Cardiac fibroblast (primary cell): ENCODE results near the gene RPL4.
A peak's percentile ranks its signal among the peaks of the same experiment; 100 is the strongest.

Experiments used
- DNase-seq, 2 donors: peaks; one replicate each; pipeline versions ENCODE4 v3.0.0 to v3.0.0-alpha.2; 2010; ENCODE audit warnings: low read depth in 2 of 2
- H3K4me3 ChIP-seq, 2 donors: replicated peaks in 1 of 2; 1 replicate in 1 of 2; 2 replicates in 1 of 2; pipeline ENCODE4 v1.5.1; 2011; ENCODE audit warnings: low read depth in 2 of 2, low read length in 2 of 2, mild to moderate bottlenecking in 2 of 2, moderate library complexity in 1 of 2
- CTCF ChIP-seq: IDR thresholded peaks from one replicate; pipeline ENCODE4 v1.5.1; 2011; ENCODE audit warnings: low read depth, mild to moderate bottlenecking, low read length, inconsistent platforms

RPL4 gene

GRCh38 chr15:66504563-66505429 lies at the start of gene RPL4, which contains the start of gene ZWILCH:
Gene RPL4 (minus strand): TSS chr15:66504855. CDS start chr15:66504790, 65 bp downstream.
Gene ZWILCH (plus strand): TSS chr15:66505326. CDS start chr15:66505339, 13 bp downstream.
- DNase-seq, result peak; percentile 89 to 93
- no peak for TF ChIP-seq CTCF
- H3K4me3 ChIP-seq, result peak within 1 kb of the TSS; percentile 75 to 96

GRCh38 chr15:66545255-66545654 lies 40.6 kb upstream of the RPL4 start:
- no peak for DNase-seq
- TF ChIP-seq CTCF, result no peak
- H3K4me3 ChIP-seq, result no peak overlapping the region

DNA sequence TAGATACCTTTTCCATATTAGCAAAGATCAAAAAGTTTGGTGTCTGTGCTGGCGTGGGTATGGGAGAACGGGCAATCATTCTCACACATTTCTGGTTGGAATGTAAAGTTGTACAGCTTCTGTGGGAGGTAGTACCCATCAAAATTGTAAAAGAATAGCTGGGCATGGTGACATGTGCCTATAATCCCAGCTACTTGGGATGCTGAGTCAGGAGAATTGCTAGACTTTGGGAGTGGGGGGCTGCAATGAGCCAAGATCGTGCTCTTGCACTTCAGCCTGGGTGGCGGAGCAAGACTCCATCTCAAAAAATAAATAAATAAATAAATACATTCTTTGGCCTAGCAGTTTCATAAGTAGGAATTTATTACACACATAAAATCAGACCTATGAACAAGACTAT lies 38.2 kb upstream of the RPL4 start:
- TF ChIP-seq CTCF, result no peak
- no peak overlapping the region for H3K4me3 ChIP-seq
- DNase-seq, result no peak

DNA sequence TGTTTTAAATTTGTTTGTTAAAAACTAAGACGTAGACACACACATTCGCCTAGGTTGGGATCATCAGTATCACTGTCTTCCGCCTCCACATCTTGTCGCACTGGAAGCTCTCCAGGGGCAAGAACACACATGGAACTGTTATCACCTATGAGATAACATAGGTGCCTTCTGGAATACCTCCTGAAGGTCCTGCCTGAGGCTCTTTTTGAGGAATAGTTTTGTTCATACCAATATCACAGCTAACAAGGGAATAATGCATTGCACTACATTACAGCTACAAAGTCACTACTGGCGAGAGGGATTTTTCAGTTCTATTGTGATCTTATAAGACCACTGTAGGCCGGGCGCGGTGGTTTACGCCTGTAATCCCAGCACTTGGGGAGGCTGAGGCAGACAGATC lies 30.4 kb upstream of the RPL4 start:
- no peak for TF ChIP-seq CTCF

GRCh38 chr15:66524838-66525237 lies 20.2 kb upstream of the RPL4 start:
- TF ChIP-seq CTCF, result no peak
- no peak for DNase-seq

More for the DNA sequence above, 30.4 kb upstream of the RPL4 start:
- H3K4me3 ChIP-seq, result no peak overlapping the region
- DNase-seq, result no peak

GRCh38 chr15:66523926-66524325 lies 19.3 kb upstream of the RPL4 start:
- H3K4me3 ChIP-seq, result no peak overlapping the region
- TF ChIP-seq CTCF, result no peak
- no peak for DNase-seq

More at GRCh38 chr15:66524838-66525237, 20.2 kb upstream of the RPL4 start:
- no peak overlapping the region for H3K4me3 ChIP-seq

DNA sequence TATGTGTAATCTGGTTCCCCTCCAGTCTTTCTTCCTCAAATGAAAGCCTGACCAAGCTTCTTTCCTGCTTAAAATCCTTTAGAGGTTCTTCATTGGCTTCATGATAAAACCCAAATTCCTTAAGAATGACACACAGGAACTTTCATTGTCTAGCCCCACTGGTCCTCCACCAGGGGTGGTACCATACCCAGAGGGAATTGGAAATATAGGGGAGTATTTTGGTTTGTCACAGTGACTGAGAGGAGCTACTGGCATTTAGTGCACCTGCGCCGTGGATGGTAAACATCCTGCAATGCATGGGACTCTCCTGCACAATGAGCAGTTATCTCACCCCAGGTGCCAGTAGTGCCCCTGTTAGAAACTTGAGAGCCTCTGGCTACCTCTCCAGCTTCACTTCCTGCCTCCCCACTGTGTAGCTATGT lies 11.3 kb upstream of the RPL4 start:
- H3K4me3 ChIP-seq, result no peak overlapping the region
- TF ChIP-seq CTCF, result no peak
- peak; percentile 24 to 71 for DNase-seq
